Lung microvascular endothelial cell (primary cell): ENCODE results near the gene MMP13. TPM values are rescaled to one million over a fixed set of nuclear protein-coding genes. Genes with fewer than 3 reads are reported as not detected.
"Not testable (repeated sequence)": the region's sequence is repeated elsewhere in the genome, so short reads cannot be mapped to it uniquely, and the experiment has no call there.

Experiments
- DNase-seq, 2 donors: peaks; one replicate each; pipeline versions ENCODE4 v3.0.0 to v3.0.0-alpha.2; 2010; ENCODE audit warnings: low read depth in 2 of 2
- total RNA-seq: library from RNA; depleted of rRNA; stranded (reverse); fragments of >200 nt; gene quantifications from 2 replicates; pipeline ENCODE4 v1.2.1, GENCODE V29; 2014

The MMP13 gene
- total RNA-seq, 1 donor from 2014 or later, result not detected

DNA sequence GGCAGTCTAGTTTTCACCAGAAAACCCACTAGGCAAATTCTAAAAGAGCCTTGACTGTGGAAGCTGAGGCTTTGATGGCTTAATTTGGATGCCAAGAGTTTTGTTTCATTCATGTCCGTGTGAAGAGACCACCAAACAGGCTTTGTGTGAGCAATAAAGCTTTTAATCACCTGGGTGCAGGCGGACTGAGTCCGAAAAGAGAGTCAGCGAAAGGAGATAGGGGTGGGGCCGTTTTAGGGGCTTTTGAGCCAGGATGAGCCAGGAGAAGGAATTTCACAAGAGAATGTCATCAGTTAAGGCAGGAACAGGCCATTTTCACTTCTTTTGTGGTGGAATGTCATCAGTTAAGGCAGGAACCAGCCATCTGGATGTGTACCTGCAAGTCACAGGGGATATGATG lies 51.6 kb downstream of the MMP13 start:
- DNase-seq, result not testable (repeated sequence)

DNA sequence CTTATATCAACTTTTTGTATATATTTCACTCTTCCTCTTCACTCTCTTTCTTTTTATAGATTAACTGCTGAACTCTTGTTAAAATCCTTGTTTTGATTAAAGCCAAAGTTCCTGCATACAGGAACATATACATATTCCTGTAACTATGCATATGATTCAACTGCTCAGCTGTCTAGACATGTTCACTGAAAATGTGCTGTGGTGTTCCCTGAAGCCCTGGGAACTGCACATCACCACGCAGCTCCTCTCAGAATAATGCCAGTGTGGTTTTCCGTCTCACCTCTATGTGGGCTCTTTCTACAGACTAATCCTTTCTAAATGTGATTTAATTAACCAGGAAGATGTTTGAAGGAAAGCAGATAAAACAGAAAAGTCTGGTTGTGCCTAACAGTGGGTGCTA lies 55.2 kb downstream of the MMP13 start:
- no peak for DNase-seq

Other genes with a start within 250 kb of the MMP13 start
- gene MMP27, start 250.0 kb downstream of the MMP13 start, total RNA-seq, result not detected in 2 replicates
- not detected in 2 replicates for gene MMP8, start 230.8 kb downstream of the MMP13 start, total RNA-seq
- 0.60 and 45.8 TPM in 2 replicates for gene MMP10, start 175.1 kb downstream of the MMP13 start, total RNA-seq
- gene MMP1, start 157.6 kb downstream of the MMP13 start, total RNA-seq, result 28.4 and 326 TPM in 2 replicates
- gene MMP3, start 112.1 kb downstream of the MMP13 start, total RNA-seq, result not detected in 2 replicates
- gene MMP12, start 80.8 kb downstream of the MMP13 start, total RNA-seq, result not detected in 2 replicates
- 31.7 and 39.2 TPM in 2 replicates for gene DCUN1D5, start 136.4 kb upstream of the MMP13 start, total RNA-seq
- 2.0 and 2.6 TPM in 2 replicates for gene DYNC2H1, start 153.7 kb upstream of the MMP13 start, total RNA-seq